H9 (cell line): ENCODE measurements around the gene PJVK. TPM values are rescaled to one million over a fixed set of nuclear protein-coding genes. Genes with fewer than 3 reads are reported as not detected.

Source experiments
- DNase-seq: peaks from one replicate; pipeline ENCODE4 v3.0.0-alpha.2; 2017
- H2AFZ ChIP-seq: one replicate; pipeline ENCODE4 v1.6.1; 2013; ENCODE audit warnings: mild to moderate bottlenecking, low read length, control low read depth, moderate library complexity
- H2AK5ac ChIP-seq: 2 replicates; pipeline ENCODE4 v1.6.1; 2013; ENCODE audit warnings: low read length, control low read depth, mixed read lengths; ENCODE audit not compliant: insufficient read length
- H2BK120ac ChIP-seq: one replicate; pipeline ENCODE4 v1.6.1; 2013; ENCODE audit warnings: low read depth, mild to moderate bottlenecking, low read length, control low read depth, inconsistent platforms; ENCODE audit not compliant: poor library complexity, severe bottlenecking
- H2BK12ac ChIP-seq: 2 replicates; pipeline ENCODE4 v1.6.1; 2013; ENCODE audit warnings: low read length, control low read depth, mixed read lengths, low read depth; ENCODE audit not compliant: insufficient read length
- H2BK15ac ChIP-seq: 2 replicates; pipeline ENCODE4 v1.6.1; 2013; ENCODE audit warnings: low read depth, low read length, control low read depth
- H2BK20ac ChIP-seq: one replicate; pipeline ENCODE4 v1.6.1; 2013; ENCODE audit warnings: low read depth, mild to moderate bottlenecking, low read length, control low read depth, inconsistent platforms; ENCODE audit not compliant: poor library complexity, severe bottlenecking
- H2BK5ac ChIP-seq: 2 replicates; pipeline ENCODE4 v1.6.1; 2013; ENCODE audit warnings: low read length, control low read depth, mixed read lengths; ENCODE audit not compliant: insufficient read length
- H3K14ac ChIP-seq: 2 replicates; pipeline ENCODE4 v1.6.1; 2013; ENCODE audit warnings: low read length, control low read depth; ENCODE audit not compliant: insufficient read depth
- H3K18ac ChIP-seq: 2 replicates; pipeline ENCODE4 v1.6.1; 2013; ENCODE audit warnings: low read depth, mild to moderate bottlenecking, mixed read lengths, low read length, control low read depth; ENCODE audit not compliant: insufficient read length
- H3K23ac ChIP-seq: 2 replicates; pipeline ENCODE4 v1.6.1; 2013; ENCODE audit warnings: low read length, control low read depth, mixed read lengths, low read depth; ENCODE audit not compliant: insufficient read length
- H3K23me2 ChIP-seq: 2 replicates; pipeline ENCODE4 v1.6.1; 2013; ENCODE audit warnings: low read depth, mild to moderate bottlenecking, mixed read lengths, low read length, control low read depth; ENCODE audit not compliant: insufficient read length, poor library complexity, severe bottlenecking
- H3K27ac ChIP-seq: 2 replicates; pipeline ENCODE4 v1.5.1; 2013; ENCODE audit warnings: low read length, control low read depth, mixed read lengths, low read depth; ENCODE audit not compliant: insufficient read length
- H3K27me3 ChIP-seq: 2 replicates; pipeline ENCODE4 v1.6.1; 2013; ENCODE audit warnings: low read length, control low read depth, inconsistent platforms; ENCODE audit not compliant: insufficient read depth
- H3K4ac ChIP-seq: 2 replicates; pipeline ENCODE4 v1.6.1; 2013; ENCODE audit warnings: low read depth, mild to moderate bottlenecking, control low read depth, inconsistent platforms, low read length, moderate library complexity
- H3K4me1 ChIP-seq: 2 replicates; pipeline ENCODE4 v1.6.1; 2013; ENCODE audit warnings: low read length, control low read depth, inconsistent platforms; ENCODE audit not compliant: insufficient read depth
- H3K4me2 ChIP-seq: 2 replicates; pipeline ENCODE4 v1.6.1; 2013; ENCODE audit warnings: low read length, control low read depth, mixed read lengths; ENCODE audit not compliant: insufficient read length, insufficient read depth
- H3K56ac ChIP-seq: 2 replicates; pipeline ENCODE4 v1.6.1; 2013; ENCODE audit warnings: low read depth, mild to moderate bottlenecking, mixed read lengths, low read length, control low read depth; ENCODE audit not compliant: insufficient read length
- H3K79me1 ChIP-seq: 2 replicates; pipeline ENCODE4 v1.6.1; 2013; ENCODE audit warnings: low read depth, mild to moderate bottlenecking, moderate library complexity, low read length, control low read depth, inconsistent platforms; ENCODE audit not compliant: insufficient read depth, poor library complexity, severe bottlenecking
- H3K79me2 ChIP-seq: 2 replicates; pipeline ENCODE4 v1.6.1; 2013; ENCODE audit warnings: low read length, control low read depth, inconsistent platforms; ENCODE audit not compliant: insufficient read depth
- H3K9ac ChIP-seq: 2 replicates; pipeline ENCODE4 v1.6.1; 2013; ENCODE audit warnings: low read length, control low read depth, mixed read lengths; ENCODE audit not compliant: insufficient read length; ENCODE audit errors: extremely low read depth
- H3K9me3 ChIP-seq: one replicate; pipeline ENCODE4 v1.6.1; 2013; ENCODE audit warnings: low read depth, low read length, inconsistent platforms; ENCODE audit not compliant: control insufficient read depth
- H3T11ph ChIP-seq: one replicate; pipeline ENCODE4 v1.6.1; 2013; ENCODE audit warnings: mild to moderate bottlenecking, low read length, control low read depth, inconsistent platforms
- H4K20me1 ChIP-seq: one replicate; pipeline ENCODE4 v1.6.1; 2013; ENCODE audit not compliant: control insufficient read depth, insufficient read length, insufficient read depth
- H4K5ac ChIP-seq: 2 replicates; pipeline ENCODE4 v1.6.1; 2013; ENCODE audit warnings: low read depth, mild to moderate bottlenecking, mixed read lengths, low read length, control low read depth; ENCODE audit not compliant: insufficient read length
- H4K8ac ChIP-seq: replicated peaks from 2 replicates; pipeline ENCODE4 v1.6.1; 2013; ENCODE audit warnings: low read length, control low read depth, mixed read lengths, low read depth; ENCODE audit not compliant: insufficient read length
- H4K91ac ChIP-seq: 2 replicates; pipeline ENCODE4 v1.6.1; 2013; ENCODE audit warnings: low read depth, mild to moderate bottlenecking, moderate library complexity, mixed read lengths, low read length, control low read depth; ENCODE audit not compliant: insufficient read length
- H3K27ac Mint-ChIP-seq, 3 experiments: 2 replicates in 2 of 3; 3 replicates in 1 of 3; pipeline ENCODE4 v1.8.0; 2020 to 2021; ENCODE audit warnings: mixed read lengths in 3 of 3, mild to moderate bottlenecking in 1 of 3, moderate library complexity in 1 of 3
- H3K27me3 Mint-ChIP-seq: 2 replicates; pipeline ENCODE4 v1.8.0; 2021; ENCODE audit warnings: low read depth, mild to moderate bottlenecking, moderate library complexity, mixed read lengths
- H3K36me3 Mint-ChIP-seq, 3 experiments: 2 replicates in 2 of 3; 3 replicates in 1 of 3; pipeline ENCODE4 v1.8.0; 2020 to 2021; ENCODE audit warnings: low read depth in 3 of 3, mixed read lengths in 3 of 3; ENCODE audit not compliant: insufficient read depth in 1 of 3
- H3K4me1 Mint-ChIP-seq, 2 experiments: 2 replicates each; pipeline ENCODE4 v1.8.0; 2020; ENCODE audit warnings: mixed read lengths in 2 of 2
- H3K4me3 Mint-ChIP-seq, 2 experiments: 2 replicates in 1 of 2; 3 replicates in 1 of 2; pipeline ENCODE4 v1.8.0; 2020 to 2021; ENCODE audit warnings: mild to moderate bottlenecking in 2 of 2, mixed read lengths in 2 of 2, moderate library complexity in 1 of 2
- H3K9me3 Mint-ChIP-seq, 2 experiments: 2 replicates in 1 of 2; 3 replicates in 1 of 2; pipeline ENCODE4 v1.8.0; 2020; ENCODE audit warnings: mild to moderate bottlenecking in 2 of 2, mixed read lengths in 2 of 2, moderate library complexity in 1 of 2
- CTCF ChIP-seq: fragments of 200-600 bp; sonication (generic); conservative IDR thresholded peaks from 3 replicates; pipeline ENCODE4 v1.8.0; 2021; ENCODE audit warnings: antibody characterized with exemption, mild to moderate bottlenecking
- WGBS: extraction: QIAGEN DNeasy Blood & Tissue Kit; methylation state at CpG from one replicate; pipeline ENCODE4 v1.1.7; 2013; ENCODE audit warnings: missing lambda C conversion rate, low lambda C conversion rate, mixed read lengths; ENCODE audit not compliant: insufficient read length; ENCODE audit errors: extremely low coverage; 5-methylcytosine and 5-hydroxymethylcytosine counted together
- total RNA-seq: library from RNA; stranded (reverse); gene quantifications from 2 replicates; pipeline ENCODE4 v1.2.1, GENCODE V29; 2021

Gene PJVK
- total RNA-seq, 1 experiment from 2014 or later = 4.7 TPM

GRCh38 chr2:178428396-178428806 is 22.8 kb upstream of the PJVK start:
- no peak overlapping the region for H2BK12ac ChIP-seq
- no peak for TF ChIP-seq CTCF
- Mint-ChIP-seq H3K4me1 (no peaks in the 10 kb centered on the region), H3K27me3 (no peaks in the 10 kb centered on the region), H3K4me3 (no peak overlapping the region), H3K9me3 (peaks cover 2 to 7% of the 10 kb centered on the region in 2 experiments; a peak in 3 of 5 replicates), H3K27ac (no peak overlapping the region; a peak in 1 of 7 replicates), H3K36me3 (peaks cover 20 to 70% (median 55%) of the 10 kb centered on the region in 3 experiments; a peak in 6 of 7 replicates)
- no CpG with 5 or more reads among the region's 1 CpG for WGBS
- H3K4ac ChIP-seq = no peak overlapping the region
- no peaks in the 10 kb centered on the region for H3K4me1 ChIP-seq
- no peak overlapping the region for H3K14ac ChIP-seq
- H3K27ac ChIP-seq = no peak overlapping the region
- H3K9me3 ChIP-seq = no peaks in the 10 kb centered on the region
- no peak overlapping the region for H3K4me2 ChIP-seq
- no peak overlapping the region for H2BK20ac ChIP-seq
- no peak overlapping the region for H2BK120ac ChIP-seq
- H2BK15ac ChIP-seq = no peak overlapping the region
- H2AK5ac ChIP-seq = no peak overlapping the region
- H4K8ac ChIP-seq = no peak overlapping the region
- H3K23me2 ChIP-seq = no peaks in the 10 kb centered on the region
- H3K9ac ChIP-seq = no peak overlapping the region
- no peak overlapping the region for H3T11ph ChIP-seq
- H3K27me3 ChIP-seq = no peaks in the 10 kb centered on the region
- H4K20me1 ChIP-seq = no peaks in the 10 kb centered on the region
- H3K18ac ChIP-seq = no peak overlapping the region
- H4K91ac ChIP-seq = no peak overlapping the region
- H3K79me1 ChIP-seq = no peaks in the 10 kb centered on the region
- H3K79me2 ChIP-seq = no peaks in the 10 kb centered on the region
- no peak overlapping the region for H3K23ac ChIP-seq
- no peak overlapping the region for H2BK5ac ChIP-seq
- DNase-seq = no peak
- no peak overlapping the region for H4K5ac ChIP-seq
- H2AFZ ChIP-seq = no peak overlapping the region
- no peak overlapping the region for H3K56ac ChIP-seq
